Measurements from ENCODE around the gene ELMO3. TPM values are rescaled to one million over a fixed set of nuclear protein-coding genes. Genes with fewer than 3 reads are reported as not detected.

ELMO3 gene
- total and polyA plus RNA-seq, 2 of the 13 experiments (the other 11 are each of a cell fraction or from before 2014, with no cell fraction given): 2.6 to 4.0 TPM

- no peak for TF ChIP-seq HINFP (CRISPR knock-in tag; IDR thresholded peaks at IDR 0.05; ENCODE audit: low read depth)
- peak; percentile 63; the same call in 1 of the 2 replicates for TF ChIP-seq ZFP82 (CRISPR knock-in tag; IDR thresholded peaks at IDR 0.05; ENCODE audit: borderline replicate concordance)
- no peak for TF ChIP-seq THRA (CRISPR knock-in tag; IDR thresholded peaks at IDR 0.05; ENCODE audit: borderline replicate concordance)
- TF ChIP-seq ZFY (CRISPR knock-in tag; IDR thresholded peaks at IDR 0.05): peak; percentile 19; the same call in 1 of the 2 replicates
- 0 out of 2 replicates have a peak, but pooled peaks have one; percentile 8 for TF ChIP-seq HNRNPL (IDR thresholded peaks at IDR 0.05; ENCODE audit: low read depth, low read length)
- TF ChIP-seq ZBTB43 (CRISPR knock-in tag; conservative IDR thresholded peaks at IDR 0.05): no peak
- peak; percentile 65; the same call in 1 of the 2 replicates for TF ChIP-seq ZNF713 (CRISPR knock-in tag; IDR thresholded peaks at IDR 0.05)
- no peak for TF ChIP-seq KMT2B (CRISPR knock-in tag; IDR thresholded peaks at IDR 0.05)
- no peak for TF ChIP-seq JUNB (CRISPR knock-in tag; IDR thresholded peaks at IDR 0.05; ENCODE audit: borderline replicate concordance)
- no peak for TF ChIP-seq BCL3 (CRISPR knock-in tag; IDR thresholded peaks at IDR 0.05)
- TF ChIP-seq HOMEZ (CRISPR knock-in tag; IDR thresholded peaks at IDR 0.05; ENCODE audit: low read depth): peak; percentile 19; the same call in 1 of the 2 replicates
- peak; percentile 29; the same call in 1 of the 2 replicates for TF ChIP-seq EED (CRISPR knock-in tag; IDR thresholded peaks at IDR 0.05)
- TF ChIP-seq IRF9 (CRISPR knock-in tag; IDR thresholded peaks at IDR 0.05; ENCODE audit: borderline replicate concordance): no peak
- peak; percentile 55; the same call in 1 of the 2 replicates for TF ChIP-seq MEF2D (CRISPR knock-in tag; IDR thresholded peaks at IDR 0.05)
These were observed 15.7 kb upstream of the ELMO3 start (continued) for GRCh38 chr16:67183284-67183626.

Data from HepG2 (cell line).